HL-60 (cell line): ENCODE data around the gene STARD3.

Experiments used
- CTCF ChIP-seq: IDR thresholded peaks from one replicate; pipeline ENCODE4 v1.5.1; 2011; ENCODE audit warnings: low read length, control low read depth, inconsistent platforms; ENCODE audit not compliant: insufficient read depth
- POLR2AphosphoS5 ChIP-seq: IDR thresholded peaks from 2 replicates; pipeline ENCODE4 v1.6.1; 2012; ENCODE audit warnings: low read depth

GRCh38 chr17:39673335-39674081 is 36.6 kb downstream of the STARD3 start:
- TF ChIP-seq POLR2AphosphoS5 (no peak), CTCF (no peak)
